GM20000 (cell line): ENCODE measurements around the gene PDE5A.
"Not testable (repeated sequence)": the region's sequence is repeated elsewhere in the genome, so short reads cannot be mapped to it uniquely, and the experiment has no call there.

Source experiments
- DNase-seq: peaks from one replicate; pipeline ENCODE4 v3.0.0; 2012; ENCODE audit warnings: low spot score
- TF ChIP-seq, protein P1 (sequence below): IDR thresholded peaks from 2 replicates; pipeline ENCODE4 v1.5.1; 2012; ENCODE audit warnings: mild to moderate bottlenecking, control low read depth; ENCODE audit errors: extremely low read depth, missing control alignments

Gene PDE5A

DNA sequence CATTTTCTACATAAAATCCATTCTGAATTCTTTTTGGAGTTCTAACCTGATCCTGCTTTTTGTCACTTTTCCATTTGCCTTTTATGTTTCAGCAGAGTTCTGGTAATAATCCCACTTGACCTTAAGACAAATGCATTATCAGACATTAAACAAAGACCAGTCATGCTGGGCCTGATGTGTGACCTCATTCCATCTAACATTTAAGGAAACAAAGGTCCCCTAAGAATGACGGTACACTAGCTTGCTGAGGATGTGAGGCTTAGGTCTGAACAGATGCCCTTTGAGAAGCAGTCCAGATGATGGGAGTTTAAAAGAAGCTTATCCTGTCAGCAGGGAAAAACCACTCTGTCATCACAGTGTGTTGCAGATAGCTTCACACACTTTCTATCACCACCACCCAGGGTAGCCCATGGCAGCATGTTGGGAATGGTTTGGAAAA, 38.1 kb upstream of the PDE5A start:
- TF ChIP-seq, protein P1, sequence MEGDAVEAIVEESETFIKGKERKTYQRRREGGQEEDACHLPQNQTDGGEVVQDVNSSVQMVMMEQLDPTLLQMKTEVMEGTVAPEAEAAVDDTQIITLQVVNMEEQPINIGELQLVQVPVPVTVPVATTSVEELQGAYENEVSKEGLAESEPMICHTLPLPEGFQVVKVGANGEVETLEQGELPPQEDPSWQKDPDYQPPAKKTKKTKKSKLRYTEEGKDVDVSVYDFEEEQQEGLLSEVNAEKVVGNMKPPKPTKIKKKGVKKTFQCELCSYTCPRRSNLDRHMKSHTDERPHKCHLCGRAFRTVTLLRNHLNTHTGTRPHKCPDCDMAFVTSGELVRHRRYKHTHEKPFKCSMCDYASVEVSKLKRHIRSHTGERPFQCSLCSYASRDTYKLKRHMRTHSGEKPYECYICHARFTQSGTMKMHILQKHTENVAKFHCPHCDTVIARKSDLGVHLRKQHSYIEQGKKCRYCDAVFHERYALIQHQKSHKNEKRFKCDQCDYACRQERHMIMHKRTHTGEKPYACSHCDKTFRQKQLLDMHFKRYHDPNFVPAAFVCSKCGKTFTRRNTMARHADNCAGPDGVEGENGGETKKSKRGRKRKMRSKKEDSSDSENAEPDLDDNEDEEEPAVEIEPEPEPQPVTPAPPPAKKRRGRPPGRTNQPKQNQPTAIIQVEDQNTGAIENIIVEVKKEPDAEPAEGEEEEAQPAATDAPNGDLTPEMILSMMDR = no peak
- DNase-seq = no peak

GRCh38 chr4:119665752-119666151, 37.1 kb upstream of the PDE5A start:
- DNase-seq = no peak
- TF ChIP-seq, protein P1 = no peak

DNA sequence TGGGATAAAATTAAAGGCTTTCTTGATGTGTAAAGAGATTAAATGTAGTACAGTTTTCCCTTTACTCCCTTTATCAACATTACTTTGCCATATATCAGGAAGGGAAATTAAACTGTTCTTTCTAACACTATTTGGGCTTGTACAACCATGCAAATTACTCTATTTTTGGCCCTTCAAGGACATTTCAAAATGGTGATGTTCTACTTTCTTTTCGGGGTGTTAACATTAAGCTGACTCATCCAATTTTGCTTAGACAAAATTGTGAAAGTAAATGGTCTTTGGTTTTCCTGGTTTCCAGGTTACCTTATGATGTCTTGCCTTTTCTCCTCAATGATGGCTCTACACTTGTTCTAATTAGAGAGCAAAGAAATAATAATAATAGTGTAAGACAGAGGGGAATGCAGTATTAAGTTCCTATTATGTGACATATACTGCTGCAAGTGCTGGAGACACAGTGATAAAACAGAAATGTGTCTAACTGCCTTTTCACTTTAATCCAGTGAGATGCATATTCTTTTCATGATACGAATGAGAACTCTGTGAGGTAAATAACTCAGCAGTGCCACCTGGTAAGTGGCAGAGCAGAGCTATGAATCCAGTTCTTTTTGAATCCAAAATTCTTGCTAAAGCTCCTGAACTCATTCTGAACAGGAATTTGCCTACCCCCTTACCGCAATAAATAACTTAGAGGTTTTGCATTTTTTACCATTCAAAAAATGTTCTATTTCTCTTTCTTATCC, 35.7 kb upstream of the PDE5A start:
- TF ChIP-seq, protein P1 = no peak
- DNase-seq = no peak

- TF ChIP-seq, protein P1 = no peak
Measured at GRCh38 chr4:119663160-119663788, 34.7 kb upstream of the PDE5A start.

GRCh38 chr4:119662612-119663011, 34.0 kb upstream of the PDE5A start:
- DNase-seq = not testable (repeated sequence)

More at GRCh38 chr4:119663160-119663788, 34.7 kb upstream of the PDE5A start:
- no peak for DNase-seq

DNA sequence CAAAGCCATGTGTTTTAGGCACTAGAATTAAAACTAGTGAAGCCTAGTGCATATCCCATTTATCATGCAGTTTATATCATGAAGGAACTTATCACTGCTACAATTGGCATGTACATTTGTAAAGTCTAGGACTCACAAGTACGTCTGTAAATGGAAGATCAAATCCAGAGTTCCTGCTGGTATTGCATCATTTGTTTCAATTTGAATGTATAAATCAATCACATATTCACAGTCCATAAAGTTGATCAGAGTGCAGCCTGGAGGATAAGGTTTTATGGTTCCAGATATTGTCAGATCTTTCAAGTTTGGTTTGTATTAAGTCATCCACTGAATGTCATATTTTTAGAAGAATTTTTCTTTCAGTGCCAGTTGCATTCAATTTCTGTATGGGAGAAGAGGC, 32.6 kb upstream of the PDE5A start:
- no peak for DNase-seq
- TF ChIP-seq, protein P1 = no peak

DNA sequence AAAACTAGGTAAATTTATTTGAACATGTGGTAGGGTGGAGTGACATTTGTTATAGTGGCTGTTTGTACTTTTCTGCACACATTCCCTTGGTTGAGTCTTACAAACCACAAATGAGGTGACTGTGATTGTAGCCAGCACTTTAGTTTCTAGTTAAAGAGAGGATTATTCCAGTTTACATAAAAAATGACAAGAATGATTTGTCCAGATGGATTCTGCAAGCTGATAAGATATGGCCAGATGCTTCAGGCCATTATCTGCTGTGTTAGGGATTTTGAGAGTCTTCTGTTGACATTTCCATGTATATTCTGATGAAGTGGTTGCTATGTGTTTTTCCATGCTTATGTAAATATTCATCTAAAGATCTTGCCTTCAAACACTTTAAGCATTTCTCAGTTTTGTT, 31.0 kb upstream of the PDE5A start:
- TF ChIP-seq, protein P1 = no peak
- no peak for DNase-seq
